ENCODE measurements around the gene FAM204A. TPM values are rescaled to one million over a fixed set of nuclear protein-coding genes. Genes with fewer than 3 reads are reported as not detected.

The FAM204A gene
- total and polyA plus RNA-seq, 10 of the 15 experiments (the other 5 are each of a cell fraction or from before 2014, with no cell fraction given), result 24.5 to 96.0 (median 67.6) TPM

DNA sequence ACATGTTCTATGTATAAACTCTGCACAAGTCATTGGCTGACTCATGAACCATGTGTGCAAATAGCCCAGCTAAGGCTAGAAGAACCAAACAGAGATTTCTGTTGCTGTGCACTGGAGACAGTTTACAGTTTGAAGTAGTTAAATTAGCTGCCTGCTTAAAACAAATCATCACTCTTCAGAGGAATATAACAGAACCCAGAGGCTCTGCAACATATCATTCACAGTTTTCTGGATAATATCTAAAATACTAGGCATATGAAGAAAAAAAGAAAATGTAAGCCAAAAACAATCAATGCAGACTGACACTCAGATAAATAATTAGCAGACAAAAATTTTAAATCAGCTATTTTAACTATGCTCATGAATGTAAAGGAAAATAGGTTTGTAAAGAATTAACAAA, 23.6 kb upstream of the FAM204A start:
- no peak for ATAC-seq
- POLR2A ChIA-PET, result no interaction called here
- RAD21 ChIA-PET (ENCODE audit: unreplicated experiment), result no interaction called here

DNA sequence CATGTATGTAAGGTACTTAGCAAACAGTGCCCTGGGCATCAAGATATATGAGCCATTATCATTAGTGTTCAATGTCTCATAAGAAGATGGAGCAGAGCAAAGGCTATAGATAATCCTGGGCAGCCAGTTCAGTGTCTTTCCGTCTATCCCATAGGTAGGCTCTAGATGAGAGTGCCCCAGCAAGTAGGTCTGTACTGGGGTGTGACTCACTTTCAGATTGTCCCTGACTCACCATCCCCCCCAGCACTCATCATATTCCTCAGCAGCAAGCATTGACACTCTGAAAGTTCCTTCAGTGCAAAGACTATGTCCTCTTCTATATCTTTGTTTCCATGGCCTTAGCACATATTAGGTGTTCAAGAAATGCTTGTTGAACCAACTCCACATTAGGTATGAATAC, 20.0 kb upstream of the FAM204A start:
- no peak overlapping the region for H2AFZ ChIP-seq (ENCODE audit: control insufficient read depth, low read depth, low read length)
- H3K27me3 ChIP-seq (replicated peaks in 1 of 2; ENCODE audit: control insufficient read depth in 2 of 2, insufficient read depth in 2 of 2, low read length in 1 of 2), result no peaks in the 10 kb centered on the region
- H4K20me1 ChIP-seq (ENCODE audit: control insufficient read depth, insufficient read depth), result no peaks in the 10 kb centered on the region; the same call in 1 of the 2 replicates
- FAIRE-seq (no peak), ATAC-seq (no peak), DNase-seq (ENCODE audit: low read depth, low spot score) (no peak)
- WGBS (ENCODE audit: insufficient coverage, insufficient replicate concordance, low lambda C conversion rate, missing lambda C conversion rate), result 40% methylated on average over 1 of the region's 1 CpG
- no peak overlapping the region for H3K27ac ChIP-seq (ENCODE audit: control insufficient read depth, insufficient read depth)
- RAD21 ChIA-PET (ENCODE audit: unreplicated experiment), result no interaction called here
- BruUV-seq (replicated peaks), result no TSS peak
- H3K79me2 ChIP-seq (ENCODE audit: control insufficient read depth, insufficient read depth, low read length), result no peaks in the 10 kb centered on the region
- peaks cover 2% of the 10 kb centered on the region; the same call in 1 of the 3 replicates for H3K9me3 ChIP-seq (replicated peaks; ENCODE audit: control insufficient read depth, insufficient read depth, low read length)
- intact Hi-C loops (cut with micrococcal nuclease; ENCODE audit: unreplicated experiment), result no loop called here
- CTCF ChIA-PET, result no interaction called here
- H3K9ac ChIP-seq (ENCODE audit: control insufficient read depth, insufficient read depth, low read length), result no peak overlapping the region
- H3K4me1 ChIP-seq (ENCODE audit: control insufficient read depth, insufficient read depth, low read length), result no peaks in the 10 kb centered on the region
- no peak overlapping the region for H3K4me3 ChIP-seq
- H3K36me3 ChIP-seq (ENCODE audit: control insufficient read depth in 2 of 2, insufficient read depth in 2 of 2, low read length in 1 of 2), result no peaks in the 10 kb centered on the region
- in situ Hi-C loops (cut with MboI), result no loop called here
- SMC1A ChIA-PET (ENCODE audit: uncharacterized antibody, unreplicated experiment), result no interaction called here
- POLR2A ChIA-PET, result no interaction called here
- H3K4me2 ChIP-seq (ENCODE audit: control insufficient read depth, insufficient read depth), result no peak overlapping the region
- TF ChIP-seq, protein P1, sequence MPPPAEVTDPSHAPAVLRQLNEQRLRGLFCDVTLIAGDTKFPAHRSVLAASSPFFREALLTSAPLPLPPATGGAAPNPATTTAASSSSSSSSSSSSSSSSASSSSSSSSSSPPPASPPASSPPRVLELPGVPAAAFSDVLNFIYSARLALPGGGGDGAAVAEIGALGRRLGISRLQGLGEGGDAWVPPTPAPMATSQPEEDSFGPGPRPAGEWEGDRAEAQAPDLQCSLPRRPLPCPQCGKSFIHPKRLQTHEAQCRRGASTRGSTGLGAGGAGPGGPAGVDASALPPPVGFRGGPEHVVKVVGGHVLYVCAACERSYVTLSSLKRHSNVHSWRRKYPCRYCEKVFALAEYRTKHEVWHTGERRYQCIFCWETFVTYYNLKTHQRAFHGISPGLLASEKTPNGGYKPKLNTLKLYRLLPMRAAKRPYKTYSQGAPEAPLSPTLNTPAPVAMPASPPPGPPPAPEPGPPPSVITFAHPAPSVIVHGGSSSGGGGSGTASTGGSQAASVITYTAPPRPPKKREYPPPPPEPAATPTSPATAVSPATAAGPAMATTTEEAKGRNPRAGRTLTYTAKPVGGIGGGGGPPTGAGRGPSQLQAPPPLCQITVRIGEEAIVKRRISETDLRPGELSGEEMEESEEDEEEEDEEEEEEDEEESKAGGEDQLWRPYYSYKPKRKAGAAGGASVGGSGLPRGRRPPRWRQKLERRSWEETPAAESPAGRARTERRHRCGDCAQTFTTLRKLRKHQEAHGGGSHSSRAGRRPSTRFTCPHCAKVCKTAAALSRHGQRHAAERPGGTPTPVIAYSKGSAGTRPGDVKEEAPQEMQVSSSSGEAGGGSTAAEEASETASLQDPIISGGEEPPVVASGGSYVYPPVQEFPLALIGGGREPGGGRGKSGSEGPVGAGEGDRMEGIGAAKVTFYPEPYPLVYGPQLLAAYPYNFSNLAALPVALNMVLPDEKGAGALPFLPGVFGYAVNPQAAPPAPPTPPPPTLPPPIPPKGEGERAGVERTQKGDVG (CRISPR knock-in tag; IDR thresholded peaks at IDR 0.05), result no peak
- TF ChIP-seq ZNF207 (IDR thresholded peaks at IDR 0.05; ENCODE audit: borderline replicate concordance) (no peak), MYC (IDR thresholded peaks at IDR 0.05; ENCODE audit: insufficient read depth, insufficient read length, insufficient replicate concordance, low read length, severe bottlenecking) (no peak), RCOR1 (conservative IDR thresholded peaks at IDR 0.05; ENCODE audit: low read depth, low read length) (no peak), FOS (IDR thresholded peaks at IDR 0.05; ENCODE audit: borderline replicate concordance, extremely low read depth, insufficient read length) (no peak), ETV6 (conservative IDR thresholded peaks at IDR 0.05 in 1 of 2, IDR thresholded peaks at IDR 0.05 in 1 of 2; ENCODE audit: borderline replicate concordance in 1 of 2, low read depth in 1 of 2) (no peak), POU2F2 (IDR thresholded peaks at IDR 0.05; ENCODE audit: borderline replicate concordance, low read depth, low read length) (no peak), SMC3 (IDR thresholded peaks at IDR 0.05; ENCODE audit: borderline replicate concordance, low read length) (no peak)

More for the DNA sequence above, 23.6 kb upstream of the FAM204A start:
- in situ Hi-C loops (cut with MboI) (no loop called here), intact Hi-C loops (cut with micrococcal nuclease; ENCODE audit: unreplicated experiment) (no loop called here)
- Histone ChIP-seq H3K4me2 (ENCODE audit: control insufficient read depth, insufficient read depth) (no peak overlapping the region), H3K79me2 (ENCODE audit: control insufficient read depth, insufficient read depth, low read length) (no peaks in the 10 kb centered on the region), H3K4me1 (ENCODE audit: control insufficient read depth, insufficient read depth, low read length) (no peaks in the 10 kb centered on the region), H3K36me3 (ENCODE audit: control insufficient read depth in 2 of 2, insufficient read depth in 2 of 2, low read length in 1 of 2) (no peaks in the 10 kb centered on the region), H3K9ac (ENCODE audit: control insufficient read depth, insufficient read depth, low read length) (no peak overlapping the region), H3K9me3 (replicated peaks; ENCODE audit: control insufficient read depth, insufficient read depth, low read length) (peaks cover 2% of the 10 kb centered on the region; the same call in 1 of the 3 replicates), H2AFZ (ENCODE audit: control insufficient read depth, low read depth, low read length) (no peak overlapping the region), H3K4me3 (no peak overlapping the region), H3K27me3 (replicated peaks in 1 of 2; ENCODE audit: control insufficient read depth in 2 of 2, insufficient read depth in 2 of 2, low read length in 1 of 2) (no peaks in the 10 kb centered on the region; a peak in 1 of 4 replicates), H3K27ac (ENCODE audit: control insufficient read depth, insufficient read depth) (no peak overlapping the region), H4K20me1 (ENCODE audit: control insufficient read depth, insufficient read depth) (no peaks in the 10 kb centered on the region; the same call in 1 of the 2 replicates)
- DNase-seq (ENCODE audit: low read depth, low spot score) (no peak), FAIRE-seq (no peak)
- no TSS peak for BruUV-seq (replicated peaks)
- CTCF ChIA-PET, result no interaction called here
- SMC1A ChIA-PET (ENCODE audit: uncharacterized antibody, unreplicated experiment), result no interaction called here
- TF ChIP-seq BRCA1 (IDR thresholded peaks at IDR 0.05; ENCODE audit: low read depth, low read length), result no peak
- TF ChIP-seq, protein P2, sequence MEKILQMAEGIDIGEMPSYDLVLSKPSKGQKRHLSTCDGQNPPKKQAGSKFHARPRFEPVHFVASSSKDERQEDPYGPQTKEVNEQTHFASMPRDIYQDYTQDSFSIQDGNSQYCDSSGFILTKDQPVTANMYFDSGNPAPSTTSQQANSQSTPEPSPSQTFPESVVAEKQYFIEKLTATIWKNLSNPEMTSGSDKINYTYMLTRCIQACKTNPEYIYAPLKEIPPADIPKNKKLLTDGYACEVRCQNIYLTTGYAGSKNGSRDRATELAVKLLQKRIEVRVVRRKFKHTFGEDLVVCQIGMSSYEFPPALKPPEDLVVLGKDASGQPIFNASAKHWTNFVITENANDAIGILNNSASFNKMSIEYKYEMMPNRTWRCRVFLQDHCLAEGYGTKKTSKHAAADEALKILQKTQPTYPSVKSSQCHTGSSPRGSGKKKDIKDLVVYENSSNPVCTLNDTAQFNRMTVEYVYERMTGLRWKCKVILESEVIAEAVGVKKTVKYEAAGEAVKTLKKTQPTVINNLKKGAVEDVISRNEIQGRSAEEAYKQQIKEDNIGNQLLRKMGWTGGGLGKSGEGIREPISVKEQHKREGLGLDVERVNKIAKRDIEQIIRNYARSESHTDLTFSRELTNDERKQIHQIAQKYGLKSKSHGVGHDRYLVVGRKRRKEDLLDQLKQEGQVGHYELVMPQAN (conservative IDR thresholded peaks at IDR 0.05), result no peak
- no peak for TF ChIP-seq BCL11A (IDR thresholded peaks at IDR 0.05; ENCODE audit: low read depth, low read length)
- no peak for TF ChIP-seq JUNB (IDR thresholded peaks at IDR 0.05)
